ENCODE data around the gene TSHZ3.

Gene TSHZ3

GRCh38 chr19:31261019-31261602 lies 88.1 kb downstream of the TSHZ3 start:
- H3K27ac ChIP-seq (ENCODE audit: low read length): no peak overlapping the region
- no peaks in the 10 kb centered on the region for H3K36me3 ChIP-seq (replicated peaks; ENCODE audit: low read depth, low read length)
- H4K20me1 ChIP-seq (ENCODE audit: insufficient read depth, low read length): no peaks in the 10 kb centered on the region
- H3K4me2 ChIP-seq (ENCODE audit: low read length): no peak overlapping the region
- H3K79me2 ChIP-seq (ENCODE audit: low read length): no peaks in the 10 kb centered on the region
- no peaks in the 10 kb centered on the region for H3K4me1 ChIP-seq (ENCODE audit: low read length)
- H3K9me3 ChIP-seq (ENCODE audit: insufficient read depth, low read length): no peaks in the 10 kb centered on the region
- H3K9ac ChIP-seq (ENCODE audit: low read length): no peak overlapping the region
- no peak overlapping the region for H3K4me3 ChIP-seq (ENCODE audit: low read length)
- H2AFZ ChIP-seq (ENCODE audit: low read depth, low read length): no peak overlapping the region
- H3K27me3 ChIP-seq (ENCODE audit: low read depth, low read length): no peaks in the 10 kb centered on the region
- TF ChIP-seq EZH2phosphoT487 (IDR thresholded peaks at IDR 0.05; ENCODE audit: low read depth): no peak
- TF ChIP-seq, protein P1, sequence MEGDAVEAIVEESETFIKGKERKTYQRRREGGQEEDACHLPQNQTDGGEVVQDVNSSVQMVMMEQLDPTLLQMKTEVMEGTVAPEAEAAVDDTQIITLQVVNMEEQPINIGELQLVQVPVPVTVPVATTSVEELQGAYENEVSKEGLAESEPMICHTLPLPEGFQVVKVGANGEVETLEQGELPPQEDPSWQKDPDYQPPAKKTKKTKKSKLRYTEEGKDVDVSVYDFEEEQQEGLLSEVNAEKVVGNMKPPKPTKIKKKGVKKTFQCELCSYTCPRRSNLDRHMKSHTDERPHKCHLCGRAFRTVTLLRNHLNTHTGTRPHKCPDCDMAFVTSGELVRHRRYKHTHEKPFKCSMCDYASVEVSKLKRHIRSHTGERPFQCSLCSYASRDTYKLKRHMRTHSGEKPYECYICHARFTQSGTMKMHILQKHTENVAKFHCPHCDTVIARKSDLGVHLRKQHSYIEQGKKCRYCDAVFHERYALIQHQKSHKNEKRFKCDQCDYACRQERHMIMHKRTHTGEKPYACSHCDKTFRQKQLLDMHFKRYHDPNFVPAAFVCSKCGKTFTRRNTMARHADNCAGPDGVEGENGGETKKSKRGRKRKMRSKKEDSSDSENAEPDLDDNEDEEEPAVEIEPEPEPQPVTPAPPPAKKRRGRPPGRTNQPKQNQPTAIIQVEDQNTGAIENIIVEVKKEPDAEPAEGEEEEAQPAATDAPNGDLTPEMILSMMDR (IDR thresholded peaks at IDR 0.05; ENCODE audit: low read depth, low read length): no peak

DNA sequence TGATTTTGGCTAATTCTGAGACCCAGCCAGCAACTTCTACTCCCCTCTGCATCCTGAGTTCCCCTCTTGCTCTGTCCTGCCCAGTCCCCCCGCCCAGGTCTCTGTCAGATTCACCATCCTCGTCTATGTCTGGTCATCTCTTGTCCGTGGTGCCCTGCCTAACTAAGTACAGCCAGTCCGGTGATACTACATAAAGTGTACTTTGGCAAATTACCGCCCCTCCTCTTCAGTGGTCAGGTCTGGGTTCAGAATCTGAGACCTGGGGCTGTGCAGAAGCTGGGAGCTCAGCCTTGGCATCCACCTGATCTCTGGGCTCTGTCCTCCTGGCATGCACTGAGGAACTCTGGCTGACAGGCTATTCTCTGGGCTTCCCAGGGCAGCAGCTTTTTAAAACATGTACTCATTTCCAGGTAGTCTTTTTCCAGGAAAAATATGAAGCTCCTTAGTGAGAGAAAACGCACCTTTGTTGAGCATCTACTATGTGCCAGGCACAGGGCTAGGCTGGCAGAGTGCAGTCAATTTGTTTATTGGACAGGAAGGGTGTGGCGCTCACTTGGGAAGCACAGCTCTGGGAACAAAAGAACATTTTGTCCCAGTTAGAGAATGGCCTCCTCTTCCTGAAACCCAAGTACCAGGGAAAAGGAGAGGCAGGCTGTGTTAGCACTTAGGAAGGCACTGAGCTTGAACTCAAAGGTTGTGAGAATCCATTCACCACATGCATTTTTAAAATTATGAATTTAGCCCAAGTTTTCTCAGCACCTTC lies 88.9 kb downstream of the TSHZ3 start:
- no peaks in the 10 kb centered on the region for H3K27me3 ChIP-seq (ENCODE audit: low read depth, low read length)
- H3K9ac ChIP-seq (ENCODE audit: low read length): no peak overlapping the region
- H4K20me1 ChIP-seq (ENCODE audit: insufficient read depth, low read length): no peaks in the 10 kb centered on the region
- H3K79me2 ChIP-seq (ENCODE audit: low read length): no peaks in the 10 kb centered on the region
- no peaks in the 10 kb centered on the region for H3K4me1 ChIP-seq (ENCODE audit: low read length)
- H3K4me2 ChIP-seq (ENCODE audit: low read length): no peak overlapping the region
- H2AFZ ChIP-seq (ENCODE audit: low read depth, low read length): no peak overlapping the region
- no peaks in the 10 kb centered on the region for H3K36me3 ChIP-seq (replicated peaks; ENCODE audit: low read depth, low read length)
- no peak overlapping the region for H3K27ac ChIP-seq (ENCODE audit: low read length)
- no peaks in the 10 kb centered on the region for H3K9me3 ChIP-seq (ENCODE audit: insufficient read depth, low read length)
- TF ChIP-seq, protein P1 (IDR thresholded peaks at IDR 0.05; ENCODE audit: low read depth, low read length): no peak
- TF ChIP-seq EZH2phosphoT487 (IDR thresholded peaks at IDR 0.05; ENCODE audit: low read depth): no peak
- H3K4me3 ChIP-seq (ENCODE audit: low read length): no peak overlapping the region

- TF ChIP-seq, protein P1 (IDR thresholded peaks at IDR 0.05; ENCODE audit: low read depth, low read length): no peak
- no peak for TF ChIP-seq EZH2phosphoT487 (IDR thresholded peaks at IDR 0.05; ENCODE audit: low read depth)
- Histone ChIP-seq H3K79me2 (ENCODE audit: low read length) (no peaks in the 10 kb centered on the region), H3K36me3 (replicated peaks; ENCODE audit: low read depth, low read length) (no peaks in the 10 kb centered on the region), H3K27ac (ENCODE audit: low read length) (no peak overlapping the region), H3K4me3 (ENCODE audit: low read length) (no peak overlapping the region), H4K20me1 (ENCODE audit: insufficient read depth, low read length) (no peaks in the 10 kb centered on the region), H3K9me3 (ENCODE audit: insufficient read depth, low read length) (no peaks in the 10 kb centered on the region), H3K4me1 (ENCODE audit: low read length) (no peaks in the 10 kb centered on the region), H3K27me3 (ENCODE audit: low read depth, low read length) (no peaks in the 10 kb centered on the region), H3K4me2 (ENCODE audit: low read length) (no peak overlapping the region), H3K9ac (ENCODE audit: low read length) (no peak overlapping the region), H2AFZ (ENCODE audit: low read depth, low read length) (no peak overlapping the region)
Measured at GRCh38 chr19:31258211-31259052, 90.8 kb downstream of the TSHZ3 start.

All from OCI-LY3 (cell line).